Activated effector memory CD4-positive, alpha-beta T cell treated with Interleukin-2 at 50 U/mL for 16 hours (primary cell): ENCODE results near the gene PRXL2A.
"Not testable (repeated sequence)": the region's sequence is repeated elsewhere in the genome, so short reads cannot be mapped to it uniquely, and the experiment has no call there.

Experiments
- DNase-seq: peaks from one replicate; pipeline ENCODE4 v3.0.0-alpha.2; 2020

PRXL2A gene

GRCh38 chr10:80462981-80463741 is 54.8 kb downstream of the PRXL2A start:
- no peak for DNase-seq

GRCh38 chr10:80463868-80464267 is 55.5 kb downstream of the PRXL2A start:
- DNase-seq, result no peak

- no peak for DNase-seq
Observed at GRCh38 chr10:80464557-80465450, 56.5 kb downstream of the PRXL2A start.

GRCh38 chr10:80465451-80465835 is 57.1 kb downstream of the PRXL2A start:
- no peak for DNase-seq

GRCh38 chr10:80465839-80466590 is 57.7 kb downstream of the PRXL2A start:
- DNase-seq, result peak; percentile 49

GRCh38 chr10:80466724-80467326 is 58.5 kb downstream of the PRXL2A start:
- no peak for DNase-seq

- peak; percentile 61 for DNase-seq
Observed at GRCh38 chr10:80468002-80468401, 59.7 kb downstream of the PRXL2A start.

GRCh38 chr10:80468806-80469421 is 60.6 kb downstream of the PRXL2A start:
- DNase-seq, result no peak

GRCh38 chr10:80470266-80470665 is 61.9 kb downstream of the PRXL2A start:
- no peak for DNase-seq

- no peak for DNase-seq
Observed at GRCh38 chr10:80471001-80471400, 62.6 kb downstream of the PRXL2A start.

- no peak for DNase-seq
Observed at GRCh38 chr10:80471715-80472233, 63.4 kb downstream of the PRXL2A start.

- no peak for DNase-seq
Observed at GRCh38 chr10:80472234-80473095, 64.1 kb downstream of the PRXL2A start.

GRCh38 chr10:80473096-80473657 is 64.8 kb downstream of the PRXL2A start:
- DNase-seq, result no peak

- DNase-seq, result no peak
Observed at GRCh38 chr10:80473692-80474596, 65.6 kb downstream of the PRXL2A start.

- no peak for DNase-seq
Observed at GRCh38 chr10:80474597-80474910, 66.2 kb downstream of the PRXL2A start.

GRCh38 chr10:80474941-80475340 is 66.6 kb downstream of the PRXL2A start:
- DNase-seq, result no peak

GRCh38 chr10:80475641-80476040 is 67.3 kb downstream of the PRXL2A start:
- DNase-seq, result not testable (repeated sequence)

- no peak for DNase-seq
Observed at GRCh38 chr10:80476685-80477084, 68.3 kb downstream of the PRXL2A start.

- DNase-seq, result no peak
Observed at GRCh38 chr10:80477813-80478212, 69.5 kb downstream of the PRXL2A start.

- not testable (repeated sequence) for DNase-seq
Observed at GRCh38 chr10:80480373-80480772, 72.0 kb downstream of the PRXL2A start.
